ENCODE results near the gene TRMT2A.
"Not testable (repeated sequence)": the region's sequence is repeated elsewhere in the genome, so short reads cannot be mapped to it uniquely, and the experiment has no call there.

Gene TRMT2A

GRCh38 chr22:20084547-20085413 lies 32.2 kb downstream of the TRMT2A start:
- peak in 2 of 3 donors; percentile 12 to 14 for DNase-seq

- DNase-seq: no peak
These were observed 33.0 kb downstream of the TRMT2A start for GRCh38 chr22:20083891-20084546.

DNA sequence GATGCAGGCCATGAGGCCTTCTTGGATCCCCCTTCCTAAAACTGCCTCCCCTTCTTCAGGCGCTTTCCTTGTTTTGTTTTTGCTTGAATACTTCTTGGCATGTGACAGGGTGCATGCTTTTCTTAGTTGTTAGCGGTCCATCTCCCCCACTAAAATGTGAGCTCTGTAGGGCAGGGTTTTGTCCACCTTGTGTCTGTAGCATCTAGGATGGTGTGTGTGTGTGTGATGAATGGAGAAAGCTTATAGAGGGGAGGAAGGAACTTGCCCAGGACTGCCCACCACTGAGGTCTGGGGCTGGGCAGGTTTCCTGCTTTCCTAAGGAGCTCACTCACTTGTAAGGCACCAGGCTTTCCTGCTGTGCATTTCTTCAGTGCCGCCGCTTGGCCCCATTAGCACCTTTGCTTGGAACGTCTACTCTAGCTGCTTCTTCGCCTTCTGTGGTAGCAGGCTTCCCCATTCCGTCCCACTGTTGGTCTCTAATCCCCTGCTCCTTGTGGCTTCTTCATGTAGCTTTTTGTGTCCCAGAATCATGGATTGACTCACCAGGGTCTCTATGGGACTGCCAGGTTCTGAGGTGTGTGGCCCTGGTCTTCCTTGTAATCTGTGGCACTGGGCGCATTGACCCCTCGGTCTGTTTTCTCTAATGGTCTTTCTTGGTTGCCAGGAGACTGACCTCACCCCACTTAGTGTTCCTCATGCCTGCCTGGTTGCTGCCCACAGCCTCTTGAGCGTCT lies 33.7 kb downstream of the TRMT2A start:
- DNase-seq: no peak

GRCh38 chr22:20080776-20081654 lies 36.0 kb downstream of the TRMT2A start:
- DNase-seq: peak; percentile 30 to 41 (median 35)

DNA sequence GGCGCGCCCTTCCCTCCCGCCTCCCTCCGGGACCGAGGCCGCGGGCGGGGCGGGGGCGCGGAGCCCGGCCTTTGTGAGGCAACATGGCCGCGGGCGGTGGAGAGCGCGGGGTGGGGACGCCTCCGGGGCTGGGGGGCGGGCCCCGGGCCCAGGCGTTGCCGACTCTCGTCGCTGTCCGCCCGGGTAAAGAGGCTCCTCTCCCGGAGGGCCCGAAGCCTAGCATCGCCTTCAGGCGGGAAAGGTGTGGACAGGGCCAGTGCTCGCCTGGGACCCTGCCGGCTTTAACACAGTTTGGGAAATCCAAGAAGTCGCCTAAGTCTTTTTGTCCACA lies 36.6 kb downstream of the TRMT2A start:
- DNase-seq: peak; percentile 65 to 91 (median 85)

- peak; percentile 93 to 99 (median 97) for DNase-seq
These were observed 37.1 kb downstream of the TRMT2A start, which contains the start of gene DGCR8 for GRCh38 chr22:20079745-20080444. DGCR8 (plus strand) TSS chr22:20080241; CDS start chr22:20085964, 5,723 bp downstream.

DNA sequence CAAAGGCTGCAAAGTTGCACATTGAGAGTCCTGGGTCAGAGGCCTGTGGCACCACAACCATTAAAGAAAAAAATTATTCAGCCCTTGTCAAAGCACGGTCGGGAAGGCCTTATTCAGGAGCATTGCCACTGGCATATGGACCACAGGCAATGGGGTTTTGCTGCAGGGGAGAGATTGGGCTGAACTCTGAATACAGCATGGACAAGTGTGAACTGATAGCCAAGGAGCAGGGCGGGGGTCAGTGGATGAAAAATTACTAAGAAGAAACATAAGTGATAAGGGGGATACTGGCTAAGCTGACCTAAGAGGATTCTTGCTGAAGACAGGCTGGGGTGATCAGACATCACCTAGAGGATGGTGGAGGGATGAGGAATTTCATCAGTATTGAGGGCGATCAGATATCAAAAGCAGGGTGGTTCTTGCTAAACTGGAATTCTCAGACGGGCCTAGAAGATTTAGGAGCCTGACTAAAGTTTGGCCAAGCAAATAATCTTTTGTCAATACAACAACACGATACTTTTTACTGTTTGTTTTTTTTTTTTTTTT lies 40.3 kb downstream of the TRMT2A start:
- DNase-seq: no peak

- DNase-seq: no peak
These were observed 45.5 kb downstream of the TRMT2A start for GRCh38 chr22:20071524-20071972.

DNA sequence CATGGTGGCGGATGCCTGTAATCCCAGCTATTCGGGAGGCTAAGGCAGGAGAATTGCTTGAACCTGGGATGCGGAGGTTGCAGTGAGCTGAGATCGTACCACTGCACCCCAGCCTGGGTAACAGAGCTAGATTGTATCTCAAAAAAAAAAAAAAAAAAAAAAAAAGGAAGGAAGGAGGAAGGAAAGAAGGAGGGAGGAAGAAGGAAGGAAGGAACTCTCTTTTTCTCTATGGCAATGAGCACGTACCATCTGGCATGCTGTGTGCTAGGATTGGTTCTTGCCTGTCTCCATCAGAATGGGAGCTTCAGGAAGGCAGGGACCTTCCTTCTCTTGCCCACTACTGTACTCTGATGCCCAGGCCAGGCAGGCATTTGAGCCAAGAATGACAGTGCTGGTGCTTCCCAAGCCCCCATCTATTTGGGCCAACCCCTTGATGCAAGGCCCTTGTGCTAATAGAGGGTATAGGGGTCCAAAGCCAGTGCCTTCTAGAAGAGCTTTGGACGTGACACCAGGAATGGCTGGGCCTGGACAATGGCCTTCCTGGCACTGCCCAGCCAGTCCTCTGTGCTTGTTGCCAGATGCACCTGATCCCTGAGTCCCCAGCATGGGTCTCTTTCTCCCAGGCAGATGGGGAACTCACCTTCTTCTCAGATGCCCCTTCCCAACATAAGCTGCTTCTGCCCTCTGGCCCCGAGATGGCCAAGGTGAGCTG lies 47.5 kb downstream of the TRMT2A start:
- DNase-seq: no peak

- no peak for DNase-seq
These were observed 48.4 kb downstream of the TRMT2A start for GRCh38 chr22:20068640-20069039.

- not testable (repeated sequence) for DNase-seq
These were observed 49.7 kb downstream of the TRMT2A start for GRCh38 chr22:20067384-20067682.

GRCh38 chr22:20066617-20067383 lies 50.2 kb downstream of the TRMT2A start:
- DNase-seq: no peak

DNA sequence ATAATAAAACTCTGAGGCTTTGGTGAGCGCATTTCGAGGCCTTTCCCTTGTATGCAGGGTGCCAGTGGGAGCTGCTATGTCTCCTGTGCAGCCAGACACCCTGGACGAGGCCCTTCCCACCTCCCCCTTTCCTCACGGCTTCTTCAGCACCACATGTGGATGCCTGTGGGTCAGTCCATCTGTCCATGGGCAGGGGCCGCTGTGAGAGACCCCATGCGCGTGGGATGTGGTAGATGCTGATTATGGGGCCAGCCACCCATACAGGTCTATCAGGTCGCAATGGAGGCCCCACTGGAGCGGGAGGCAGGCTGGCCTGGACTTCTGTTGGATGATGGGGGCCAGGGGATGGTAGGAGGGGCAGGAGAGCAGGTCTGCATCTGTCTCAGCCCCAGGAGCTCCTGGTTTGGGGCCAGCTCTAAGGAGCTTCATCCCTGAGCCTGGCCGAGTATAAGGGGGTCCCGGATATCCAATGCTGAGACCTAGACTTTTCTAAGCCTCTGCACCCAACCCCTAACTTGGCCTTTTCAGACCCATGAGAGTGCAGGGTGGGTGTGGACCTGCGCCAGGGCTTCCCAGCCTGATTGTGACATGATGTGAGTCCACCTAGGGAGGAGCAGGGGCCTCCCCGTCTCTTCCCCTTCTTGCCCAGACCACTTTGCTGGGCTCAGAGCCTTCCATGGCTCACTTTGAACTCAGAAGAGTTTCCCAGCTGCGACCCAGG lies 51.0 kb downstream of the TRMT2A start:
- DNase-seq: no peak

DNA sequence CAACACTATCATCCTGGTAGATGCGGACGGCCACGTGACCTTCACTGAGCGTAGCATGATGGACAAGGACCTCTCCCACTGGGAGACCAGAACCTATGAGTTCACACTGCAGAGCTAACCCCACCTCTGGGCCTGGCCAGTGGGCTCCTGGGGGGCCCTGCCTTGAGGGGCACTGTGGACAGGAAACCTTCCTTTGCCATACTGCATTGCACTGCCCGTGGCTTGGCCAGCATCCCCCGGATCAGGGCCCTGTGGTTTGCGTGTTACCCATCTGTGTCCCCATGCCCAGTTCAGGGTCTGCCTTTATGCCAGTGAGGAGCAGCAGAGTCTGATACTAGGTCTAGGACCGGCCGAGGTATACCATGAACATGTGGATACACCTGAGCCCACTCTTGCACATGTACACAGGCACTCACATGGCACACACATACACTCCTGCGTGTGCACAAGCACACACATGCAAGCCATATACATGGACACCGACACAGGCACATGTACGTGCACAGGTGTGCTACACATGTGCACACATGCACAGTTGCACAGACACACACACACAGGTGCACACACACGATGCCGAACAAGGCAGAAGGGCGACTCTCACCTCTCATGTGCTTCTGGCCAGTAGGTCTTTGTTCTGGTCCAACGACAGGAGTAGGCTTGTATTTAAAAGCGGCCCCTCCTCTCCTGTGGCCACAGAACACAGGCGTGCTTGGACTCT lies 52.3 kb downstream of the TRMT2A start:
- DNase-seq: no peak

DNA sequence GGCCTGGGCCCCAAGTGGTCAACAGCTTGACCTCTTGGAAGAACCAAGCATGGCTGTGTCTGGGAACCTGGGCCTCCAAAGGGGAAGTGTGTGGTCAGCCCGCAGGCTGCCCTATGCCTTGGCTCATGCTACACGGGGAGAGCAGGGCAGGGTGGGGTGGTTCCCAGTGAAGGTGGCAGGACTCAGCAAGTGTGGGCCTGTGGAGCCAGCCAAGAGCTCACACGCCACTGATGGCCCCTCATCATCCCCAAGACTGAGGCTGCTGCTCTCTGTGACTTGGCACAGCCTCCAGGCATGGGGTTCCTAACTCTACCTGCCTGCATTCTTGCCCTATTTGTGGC lies 52.9 kb downstream of the TRMT2A start:
- no peak for DNase-seq

GRCh38 chr22:20063271-20064139 lies 53.5 kb downstream of the TRMT2A start:
- no peak for DNase-seq

GRCh38 chr22:20062766-20063083 lies 54.3 kb downstream of the TRMT2A start:
- DNase-seq: no peak

Data from suppressor macrophage treated with lipopolysaccharide for 1 hour (primary cell).